HAP-1 (cell line): Measurements from ENCODE around the gene RALB.

Experiments used
- DNase-seq, 2 experiments: peaks; one replicate each; pipeline ENCODE4 v3.0.0-alpha.2; 2016 to 2020; ENCODE audit warnings: low spot score in 2 of 2
- H3K27me3 ChIP-seq: fragments of 250-450 bp; sonication (Bioruptor Pico); 2 replicates; pipeline ENCODE4 v1.5.1; 2020; ENCODE audit warnings: low read depth, mild to moderate bottlenecking, moderate library complexity
- H3K36me3 ChIP-seq: fragments of 250-450 bp; sonication (Bioruptor Pico); replicated peaks from 2 replicates; pipeline ENCODE4 v1.5.1; 2020; ENCODE audit warnings: mild to moderate bottlenecking
- H3K4me1 ChIP-seq: fragments of 250-450 bp; sonication (Bioruptor Pico); 2 replicates; pipeline ENCODE4 v1.5.1; 2020; ENCODE audit warnings: mild to moderate bottlenecking
- H3K4me3 ChIP-seq: fragments of 250-450 bp; sonication (Bioruptor Pico); 2 replicates; pipeline ENCODE4 v1.5.1; 2020; ENCODE audit warnings: mild to moderate bottlenecking, moderate library complexity
- H3K9me3 ChIP-seq: fragments of 250-450 bp; sonication (Bioruptor Pico); 2 replicates; pipeline ENCODE4 v1.5.1; 2020; ENCODE audit warnings: mild to moderate bottlenecking, moderate library complexity
- in situ Hi-C: fragments of 300-500 bp; cut with MboI; formaldehyde crosslinking; loops from 3 replicates; pipeline ENCODE4 v1.14.3; 2020; ENCODE audit warnings: low sequenced_read_pairs, inconsistent platforms, mixed read lengths

RALB gene

GRCh38 chr2:120293096-120294007 is 40.7 kb downstream of the RALB start:
- no peaks in the 10 kb centered on the region for H3K9me3 ChIP-seq
- no peaks in the 10 kb centered on the region for H3K36me3 ChIP-seq
- peak; percentile 27 to 60 for DNase-seq
- no peaks in the 10 kb centered on the region for H3K27me3 ChIP-seq
- in situ Hi-C loops, result no loop called here
- peaks cover 23% of the 10 kb centered on the region for H3K4me1 ChIP-seq
- H3K4me3 ChIP-seq, result no peak overlapping the region

GRCh38 chr2:120294008-120294340 is 41.3 kb downstream of the RALB start:
- Histone ChIP-seq H3K4me3 (no peak overlapping the region), H3K4me1 (peaks cover 23% of the 10 kb centered on the region), H3K27me3 (no peaks in the 10 kb centered on the region), H3K9me3 (no peaks in the 10 kb centered on the region), H3K36me3 (no peaks in the 10 kb centered on the region)
- no peak for DNase-seq
- in situ Hi-C loops, result no loop called here

DNA sequence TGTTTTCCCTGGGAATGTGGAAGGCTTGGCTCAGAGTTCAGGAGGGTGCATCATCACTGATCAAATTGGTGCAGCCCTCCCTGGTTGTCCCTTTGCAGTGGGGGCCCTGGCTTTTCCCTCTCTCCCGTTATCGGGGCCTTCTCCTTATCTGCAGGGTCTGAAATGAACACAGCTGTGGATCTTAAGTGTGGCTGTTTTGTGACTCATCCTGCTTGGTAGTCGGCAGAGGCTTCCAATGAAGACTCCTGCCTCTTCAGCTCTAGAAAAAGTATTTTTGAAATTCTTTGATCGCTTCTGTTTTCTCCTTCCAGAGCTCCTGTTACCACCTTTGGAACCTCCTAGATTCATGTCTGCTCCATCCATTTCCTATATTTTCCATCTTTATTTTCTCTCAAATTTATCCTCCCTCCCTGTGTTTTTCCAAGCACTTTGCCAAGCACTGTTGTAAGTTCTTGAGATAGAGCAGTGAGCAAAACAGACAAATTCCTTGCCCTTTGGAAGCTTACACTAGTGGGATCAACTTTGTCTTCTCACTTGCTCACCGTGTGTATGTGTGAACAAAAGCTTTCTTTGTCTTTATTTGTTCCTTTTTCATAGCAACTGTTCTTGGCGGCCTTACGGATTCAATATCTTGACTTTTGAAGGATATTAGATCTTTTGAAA is 45.7 kb downstream of the RALB start:
- no peak for DNase-seq
- no peaks in the 10 kb centered on the region for H3K36me3 ChIP-seq
- H3K9me3 ChIP-seq, result no peaks in the 10 kb centered on the region
- peaks cover 2% of the 10 kb centered on the region; the same call in 1 of the 2 replicates for H3K4me1 ChIP-seq
- no peak overlapping the region for H3K4me3 ChIP-seq
- in situ Hi-C loops, result no loop called here
- no peaks in the 10 kb centered on the region for H3K27me3 ChIP-seq

GRCh38 chr2:120299004-120299403 is 46.4 kb downstream of the RALB start:
- in situ Hi-C loops, result no loop called here
- H3K9me3 ChIP-seq, result no peaks in the 10 kb centered on the region
- DNase-seq, result no peak
- no peaks in the 10 kb centered on the region for H3K27me3 ChIP-seq
- no peaks in the 10 kb centered on the region for H3K4me1 ChIP-seq
- no peak overlapping the region for H3K4me3 ChIP-seq
- H3K36me3 ChIP-seq, result no peaks in the 10 kb centered on the region

DNA sequence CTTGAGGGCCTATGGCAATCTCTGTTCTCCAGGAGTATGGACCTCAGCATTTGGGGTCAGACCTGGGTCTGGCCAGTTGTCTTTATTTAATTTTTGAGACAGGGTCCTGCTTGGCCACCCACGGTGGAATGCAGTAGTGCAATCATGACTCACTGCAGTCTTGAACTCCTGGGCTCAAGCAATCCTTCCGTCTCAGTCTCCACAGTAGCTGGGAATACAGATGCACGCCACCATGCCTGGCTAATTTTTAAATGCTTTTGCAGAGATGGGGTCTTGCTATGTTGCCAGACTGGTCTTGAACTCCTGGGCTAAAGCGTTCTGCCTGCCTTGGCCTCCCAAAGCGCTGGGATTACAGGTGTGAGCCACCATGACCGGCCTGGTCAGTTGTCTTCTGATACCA is 46.9 kb downstream of the RALB start:
- H3K36me3 ChIP-seq, result no peaks in the 10 kb centered on the region
- in situ Hi-C loops, result no loop called here
- H3K27me3 ChIP-seq, result no peaks in the 10 kb centered on the region
- DNase-seq, result no peak
- H3K4me1 ChIP-seq, result no peaks in the 10 kb centered on the region
- no peaks in the 10 kb centered on the region for H3K9me3 ChIP-seq
- no peak overlapping the region for H3K4me3 ChIP-seq

DNA sequence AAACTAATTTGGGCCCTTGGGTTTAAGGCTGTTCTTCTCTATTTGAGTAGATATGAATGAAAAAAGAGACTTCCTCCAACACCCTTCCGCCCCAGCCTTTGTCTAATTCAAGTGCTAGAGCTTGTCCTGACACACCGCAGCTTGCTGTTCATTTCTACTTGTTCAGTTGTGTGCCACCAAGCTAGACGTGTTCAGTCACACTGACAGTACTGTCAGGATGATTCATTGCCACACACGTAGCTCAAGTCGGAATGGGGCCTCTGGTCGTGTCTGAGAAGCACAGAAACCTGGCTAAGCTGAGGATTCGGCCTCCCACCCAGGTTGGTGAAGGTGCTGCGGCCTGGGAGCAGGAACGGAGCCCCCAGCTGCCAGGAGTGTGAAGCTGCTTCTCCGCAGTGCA is 47.7 kb downstream of the RALB start:
- Histone ChIP-seq H3K4me1 (no peaks in the 10 kb centered on the region), H3K4me3 (no peak overlapping the region), H3K9me3 (no peaks in the 10 kb centered on the region), H3K27me3 (no peaks in the 10 kb centered on the region), H3K36me3 (no peaks in the 10 kb centered on the region)
- in situ Hi-C loops, result no loop called here
- DNase-seq, result no peak

DNA sequence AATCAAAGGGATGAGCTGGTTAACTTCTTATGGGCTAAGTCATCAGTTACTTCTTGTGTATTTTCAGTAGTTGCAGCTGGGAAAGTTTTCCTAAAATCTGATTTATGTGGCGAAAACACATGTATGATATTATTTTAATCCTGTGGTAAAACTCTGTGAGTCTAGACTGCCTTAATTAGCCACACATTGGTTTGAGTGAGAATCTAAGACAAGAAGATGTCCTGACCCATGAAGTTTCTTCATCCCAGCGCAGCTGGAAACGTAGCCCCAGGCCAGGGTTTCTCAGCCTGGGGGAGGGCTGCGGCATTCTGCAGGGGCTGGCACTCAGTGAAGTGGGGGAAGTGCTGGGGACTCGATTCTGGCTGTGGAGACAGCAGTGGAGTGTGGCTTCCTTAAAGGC is 48.6 kb downstream of the RALB start:
- Histone ChIP-seq H3K27me3 (no peaks in the 10 kb centered on the region), H3K36me3 (no peaks in the 10 kb centered on the region), H3K9me3 (no peaks in the 10 kb centered on the region), H3K4me3 (no peak overlapping the region), H3K4me1 (no peaks in the 10 kb centered on the region)
- no peak for DNase-seq
- in situ Hi-C loops, result no loop called here

- no peaks in the 10 kb centered on the region for H3K36me3 ChIP-seq
- H3K27me3 ChIP-seq, result no peaks in the 10 kb centered on the region
- no peaks in the 10 kb centered on the region for H3K4me1 ChIP-seq
- DNase-seq, result no peak
- in situ Hi-C loops, result no loop called here
- no peaks in the 10 kb centered on the region for H3K9me3 ChIP-seq
- no peak overlapping the region for H3K4me3 ChIP-seq
Measured at GRCh38 chr2:120302301-120302700, 49.6 kb downstream of the RALB start.

DNA sequence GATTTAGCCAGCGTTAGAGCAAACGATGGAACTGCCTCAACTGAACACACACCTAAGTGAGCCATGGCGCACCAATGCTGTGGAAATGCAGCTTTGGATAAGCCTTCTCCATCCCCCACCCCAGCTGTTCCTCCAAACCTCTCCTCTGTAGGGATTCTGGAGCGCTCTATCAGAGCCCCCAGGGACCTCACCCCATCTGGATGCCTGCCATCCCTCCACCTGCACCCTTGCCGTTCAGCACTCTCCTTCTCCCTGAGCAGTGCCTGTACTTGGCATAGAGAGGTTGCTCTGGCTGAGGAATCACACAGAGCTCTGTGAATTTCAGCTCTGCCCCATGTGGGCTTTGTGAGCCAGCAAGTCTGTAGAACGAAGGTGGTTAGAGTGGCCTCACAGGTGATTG is 50.5 kb downstream of the RALB start:
- Histone ChIP-seq H3K4me1 (no peaks in the 10 kb centered on the region), H3K36me3 (no peaks in the 10 kb centered on the region), H3K27me3 (no peaks in the 10 kb centered on the region), H3K4me3 (no peak overlapping the region), H3K9me3 (no peaks in the 10 kb centered on the region)
- no peak for DNase-seq
- in situ Hi-C loops, result no loop called here

DNA sequence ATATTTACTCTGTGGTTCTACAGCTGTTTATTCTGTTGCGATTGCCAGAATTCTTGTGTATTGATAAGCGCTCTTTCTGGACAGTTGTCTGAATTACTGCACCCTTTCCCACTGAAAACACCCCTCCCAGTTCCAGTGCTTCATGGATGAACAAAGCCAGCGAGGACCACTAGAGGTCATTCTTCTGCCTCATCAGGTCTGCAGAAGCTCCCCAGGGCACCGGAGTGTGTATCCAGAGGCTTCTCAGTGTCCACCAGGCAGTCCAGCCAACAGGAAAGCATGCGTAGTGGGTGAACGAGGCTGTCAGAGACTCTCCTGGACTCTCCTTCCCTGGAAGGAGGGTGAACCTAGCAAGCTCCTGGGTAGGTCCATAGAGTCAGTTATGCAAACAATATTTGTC is 52.6 kb downstream of the RALB start:
- H3K36me3 ChIP-seq, result no peaks in the 10 kb centered on the region

GRCh38 chr2:120305937-120306490 is 53.4 kb downstream of the RALB start:
- Histone ChIP-seq H3K9me3 (no peaks in the 10 kb centered on the region), H3K4me1 (no peaks in the 10 kb centered on the region; the same call in 1 of the 2 replicates), H3K27me3 (no peaks in the 10 kb centered on the region), H3K36me3 (no peaks in the 10 kb centered on the region), H3K4me3 (no peak overlapping the region)
- DNase-seq, result no peak
- in situ Hi-C loops, result no loop called here

More for the DNA sequence above, 52.6 kb downstream of the RALB start:
- no peak overlapping the region for H3K4me3 ChIP-seq
- H3K4me1 ChIP-seq, result no peaks in the 10 kb centered on the region
- H3K9me3 ChIP-seq, result no peaks in the 10 kb centered on the region
- DNase-seq, result peak in 1 of 2 experiments; percentile 29
- no peaks in the 10 kb centered on the region for H3K27me3 ChIP-seq
- in situ Hi-C loops, result no loop called here

DNA sequence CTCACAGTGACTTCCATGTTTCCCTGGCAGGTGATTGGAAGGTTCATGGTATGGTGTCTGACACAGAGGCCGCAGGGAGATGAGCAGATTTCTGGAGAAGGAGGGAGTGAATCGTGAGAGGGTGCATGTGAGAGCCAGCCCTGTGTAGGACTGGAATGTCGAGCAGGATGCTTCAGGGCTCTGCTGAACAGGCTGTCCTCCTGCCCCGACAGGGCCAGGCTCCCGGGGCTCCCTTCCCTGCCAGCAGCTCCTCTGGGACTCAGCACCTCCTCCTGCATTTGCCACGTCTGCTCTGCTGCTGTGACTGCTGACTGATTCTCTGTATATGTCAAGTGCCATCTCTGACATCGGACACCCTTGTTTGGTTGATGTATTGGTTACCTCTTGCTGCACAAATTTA is 54.8 kb downstream of the RALB start:
- in situ Hi-C loops, result no loop called here
- no peak overlapping the region for H3K4me3 ChIP-seq

GRCh38 chr2:120308038-120308910 is 55.6 kb downstream of the RALB start:
- Histone ChIP-seq H3K9me3 (no peaks in the 10 kb centered on the region), H3K27me3 (no peaks in the 10 kb centered on the region), H3K4me1 (peaks cover 6% of the 10 kb centered on the region), H3K4me3 (no peak overlapping the region), H3K36me3 (no peaks in the 10 kb centered on the region)
- in situ Hi-C loops, result no loop called here
- no peak for DNase-seq

More for the DNA sequence above, 54.8 kb downstream of the RALB start:
- DNase-seq, result no peak
- Histone ChIP-seq H3K9me3 (no peaks in the 10 kb centered on the region), H3K36me3 (no peaks in the 10 kb centered on the region), H3K27me3 (no peaks in the 10 kb centered on the region), H3K4me1 (peaks cover 1% of the 10 kb centered on the region)
